HG03280 (cell line): ENCODE data around the gene VWA5A.
"Not testable (repeated sequence)": the region's sequence is repeated elsewhere in the genome, so short reads cannot be mapped to it uniquely, and the experiment has no call there.

Experiments used
- ATAC-seq: cut with Tn5 transposase; IDR thresholded peaks from one replicate; pipeline ENCODE4 v1.9.1; 2021; ENCODE audit warnings: mild to moderate bottlenecking, moderate library complexity; ENCODE audit not compliant: unreplicated experiment

The VWA5A gene

GRCh38 chr11:124167826-124168231 is 52.6 kb downstream of the VWA5A start:
- ATAC-seq, result no peak

- no peak for ATAC-seq
Observed at GRCh38 chr11:124168796-124169195, 53.5 kb downstream of the VWA5A start.

GRCh38 chr11:124170315-124170714 is 55.1 kb downstream of the VWA5A start:
- not testable (repeated sequence) for ATAC-seq

- no peak for ATAC-seq
Observed at GRCh38 chr11:124170801-124171586, 55.7 kb downstream of the VWA5A start.

GRCh38 chr11:124172101-124172500 is 56.9 kb downstream of the VWA5A start:
- no peak for ATAC-seq

- no peak for ATAC-seq
Observed at GRCh38 chr11:124172599-124172998, 57.3 kb downstream of the VWA5A start.

- ATAC-seq, result no peak
Observed at GRCh38 chr11:124174001-124174583, 58.8 kb downstream of the VWA5A start.

GRCh38 chr11:124176925-124177715 is 61.9 kb downstream of the VWA5A start:
- ATAC-seq, result no peak

- ATAC-seq, result no peak
Observed at GRCh38 chr11:124179310-124179709, 64.1 kb downstream of the VWA5A start.

- no peak for ATAC-seq
Observed at GRCh38 chr11:124183068-124183467, 67.8 kb downstream of the VWA5A start, which contains the start of gene OR10D3. Gene OR10D3 (plus strand): TSS chr11:124183345. CDS start chr11:124185270, 1,925 bp downstream.

GRCh38 chr11:124190298-124191139 is 75.3 kb downstream of the VWA5A start:
- ATAC-seq, result no peak

GRCh38 chr11:124193221-124194010 is 78.2 kb downstream of the VWA5A start:
- no peak for ATAC-seq

GRCh38 chr11:124194293-124195188 is 79.3 kb downstream of the VWA5A start:
- ATAC-seq, result no peak

GRCh38 chr11:124195189-124195734 is 80.0 kb downstream of the VWA5A start:
- peak; percentile 87 for ATAC-seq
